NCI-H2196 (cell line): Measurements from ENCODE around the gene KCNJ18.
"Not testable (repeated sequence)": the region's sequence is repeated elsewhere in the genome, so short reads cannot be mapped to it uniquely, and the experiment has no call there.

Experiments
- DNase-seq: peaks from one replicate; lab custom pipeline; 2025; ENCODE audit not compliant: unreplicated experiment; lab: John Stamatoyannopoulos, UW

Gene KCNJ18

GRCh38 chr17:21702029-21702428 is 9.7 kb downstream of the KCNJ18 start:
- DNase-seq: not testable (repeated sequence)

- not testable (repeated sequence) for DNase-seq
These were observed 10.2 kb downstream of the KCNJ18 start for GRCh38 chr17:21702521-21702920.

GRCh38 chr17:21702940-21703640 is 10.8 kb downstream of the KCNJ18 start:
- not testable (repeated sequence) for DNase-seq

- not testable (repeated sequence) for DNase-seq
These were observed 11.9 kb downstream of the KCNJ18 start for GRCh38 chr17:21703891-21704872.

GRCh38 chr17:21705021-21705601 is 12.8 kb downstream of the KCNJ18 start:
- no peak for DNase-seq

- DNase-seq: not testable (repeated sequence)
These were observed 13.4 kb downstream of the KCNJ18 start for GRCh38 chr17:21705746-21706145.

GRCh38 chr17:21706546-21706945 is 14.2 kb downstream of the KCNJ18 start:
- DNase-seq: not testable (repeated sequence)

- not testable (repeated sequence) for DNase-seq
These were observed 14.8 kb downstream of the KCNJ18 start for GRCh38 chr17:21707131-21707530.

GRCh38 chr17:21707711-21708611 is 15.6 kb downstream of the KCNJ18 start:
- not testable (repeated sequence) for DNase-seq

- not testable (repeated sequence) for DNase-seq
These were observed 16.6 kb downstream of the KCNJ18 start for GRCh38 chr17:21708612-21709535.

GRCh38 chr17:21709994-21710393 is 17.7 kb downstream of the KCNJ18 start:
- DNase-seq: not testable (repeated sequence)

- DNase-seq: not testable (repeated sequence)
These were observed 18.2 kb downstream of the KCNJ18 start for GRCh38 chr17:21710486-21710885.

GRCh38 chr17:21711182-21711581 is 18.9 kb downstream of the KCNJ18 start:
- DNase-seq: no peak

GRCh38 chr17:21713020-21713419 is 20.7 kb downstream of the KCNJ18 start:
- not testable (repeated sequence) for DNase-seq

- not testable (repeated sequence) for DNase-seq
These were observed 21.3 kb downstream of the KCNJ18 start for GRCh38 chr17:21713631-21714030.

GRCh38 chr17:21714676-21715075 is 22.4 kb downstream of the KCNJ18 start:
- DNase-seq: not testable (repeated sequence)

GRCh38 chr17:21715877-21716276 is 23.6 kb downstream of the KCNJ18 start:
- DNase-seq: not testable (repeated sequence)

GRCh38 chr17:21718971-21719370 is 26.6 kb downstream of the KCNJ18 start:
- not testable (repeated sequence) for DNase-seq
